Osteoblast (primary cell): ENCODE data around the gene SERTAD3. TPM values are rescaled to one million over a fixed set of nuclear protein-coding genes. Genes with fewer than 3 reads are reported as not detected.

Experiments used
- DNase-seq: peaks from one replicate; pipeline ENCODE4 v3.0.0; 2011; ENCODE audit warnings: low spot score, mixed read lengths; ENCODE audit not compliant: insufficient read length; ENCODE audit errors: missing footprints
- H2AFZ ChIP-seq: 2 replicates; pipeline ENCODE4 v1.6.0; 2011; ENCODE audit warnings: mild to moderate bottlenecking, low read length
- H3K27ac ChIP-seq: 2 replicates; pipeline ENCODE4 v1.5.1; 2011; ENCODE audit warnings: mild to moderate bottlenecking, low read depth, low read length, moderate library complexity
- H3K27me3 ChIP-seq: 2 replicates; pipeline ENCODE4 v1.6.0; 2012; ENCODE audit warnings: mild to moderate bottlenecking, control low read depth, inconsistent platforms, low read length, moderate library complexity; ENCODE audit not compliant: insufficient read depth
- H3K36me3 ChIP-seq: 2 replicates; pipeline ENCODE4 v1.5.1; 2011; ENCODE audit warnings: mild to moderate bottlenecking, low read length, control low read depth, moderate library complexity; ENCODE audit not compliant: insufficient read depth
- H3K4me1 ChIP-seq: 2 replicates; pipeline ENCODE4 v1.5.1; 2011; ENCODE audit warnings: mild to moderate bottlenecking, low read length, control low read depth, moderate library complexity; ENCODE audit not compliant: insufficient read depth
- H3K4me2 ChIP-seq: 2 replicates; pipeline ENCODE4 v1.6.0; 2011; ENCODE audit warnings: mild to moderate bottlenecking, low read length; ENCODE audit not compliant: insufficient read depth
- H3K4me3 ChIP-seq: fragments of 200-600 bp; sonication (generic); 3 replicates; pipeline ENCODE4 v1.5.1; 2012; ENCODE audit warnings: mild to moderate bottlenecking, low read length, inconsistent platforms; ENCODE audit not compliant: insufficient read depth
- H3K79me2 ChIP-seq: 2 replicates; pipeline ENCODE4 v1.6.0; 2012; ENCODE audit warnings: mild to moderate bottlenecking, low read length, control low read depth, inconsistent platforms; ENCODE audit not compliant: insufficient read depth
- H3K9me3 ChIP-seq: 2 replicates; pipeline ENCODE4 v1.5.1; 2011; ENCODE audit warnings: low read depth, low read length, control low read depth
- H4K20me1 ChIP-seq: 2 replicates; pipeline ENCODE4 v1.6.0; 2012; ENCODE audit warnings: mild to moderate bottlenecking, low read length, control low read depth; ENCODE audit not compliant: insufficient read depth
- CTCF ChIP-seq: IDR thresholded peaks from 2 replicates; pipeline ENCODE4 v1.5.1; 2011; ENCODE audit warnings: mild to moderate bottlenecking, low read depth, low read length, moderate library complexity; ENCODE audit errors: extremely low read depth
- total RNA-seq: library from RNA; depleted of rRNA; stranded (reverse); fragments of >200 nt; gene quantifications from 2 replicates; pipeline ENCODE4 v1.2.3, GENCODE V29; 2012

SERTAD3 gene
- total RNA-seq: 21.2 and 23.5 TPM in 2 replicates

GRCh38 chr19:40444000-40444824, at the start of gene SERTAD3:
SERTAD3 (minus strand) TSS chr19:40444335; CDS start chr19:40442080, 2,255 bp downstream.
- Histone ChIP-seq H3K79me2 (peaks cover 44% of the 10 kb centered on the region), H3K27me3 (no peaks in the 10 kb centered on the region), H4K20me1 (peaks cover 32% of the 10 kb centered on the region), H2AFZ (peak within 1 kb of the TSS; percentile 99), H3K36me3 (peaks cover 26% of the 10 kb centered on the region), H3K4me1 (peaks cover 15% of the 10 kb centered on the region), H3K4me2 (peak within 1 kb of the TSS; percentile 97), H3K9me3 (no peaks in the 10 kb centered on the region), H3K27ac (peak within 1 kb of the TSS; percentile 95), H3K4me3 (peak within 1 kb of the TSS; percentile 100)
- no peak for TF ChIP-seq CTCF
- peak; percentile 99 for DNase-seq

GRCh38 chr19:40493778-40494177, 49.6 kb upstream of the SERTAD3 start:
- Histone ChIP-seq H3K4me3 (no peak overlapping the region), H3K9me3 (no peaks in the 10 kb centered on the region), H3K79me2 (no peaks in the 10 kb centered on the region), H3K4me2 (no peak overlapping the region), H3K27ac (no peak overlapping the region), H3K4me1 (no peaks in the 10 kb centered on the region), H4K20me1 (no peaks in the 10 kb centered on the region), H3K27me3 (peaks cover 5% of the 10 kb centered on the region), H2AFZ (no peak overlapping the region), H3K36me3 (no peaks in the 10 kb centered on the region)
- no peak for TF ChIP-seq CTCF
- DNase-seq: no peak

GRCh38 chr19:40492274-40492673, 48.1 kb upstream of the SERTAD3 start:
- H3K79me2 ChIP-seq: no peaks in the 10 kb centered on the region
- H2AFZ ChIP-seq: no peak overlapping the region
- peaks cover 5% of the 10 kb centered on the region for H3K27me3 ChIP-seq
- no peak overlapping the region for H3K4me3 ChIP-seq
- H3K4me1 ChIP-seq: no peaks in the 10 kb centered on the region
- no peak for TF ChIP-seq CTCF
- H4K20me1 ChIP-seq: no peaks in the 10 kb centered on the region
- no peaks in the 10 kb centered on the region for H3K36me3 ChIP-seq
- H3K4me2 ChIP-seq: no peak overlapping the region
- no peaks in the 10 kb centered on the region for H3K9me3 ChIP-seq
- peak; percentile 56 for DNase-seq
- H3K27ac ChIP-seq: no peak overlapping the region

- Histone ChIP-seq H4K20me1 (no peaks in the 10 kb centered on the region), H3K9me3 (no peaks in the 10 kb centered on the region), H3K27ac (no peak overlapping the region), H3K4me3 (no peak overlapping the region), H3K36me3 (no peaks in the 10 kb centered on the region), H2AFZ (no peak overlapping the region), H3K27me3 (peaks cover 5% of the 10 kb centered on the region), H3K79me2 (no peaks in the 10 kb centered on the region), H3K4me1 (no peaks in the 10 kb centered on the region), H3K4me2 (no peak overlapping the region)
- no peak for TF ChIP-seq CTCF
- no peak for DNase-seq
These were observed 45.7 kb upstream of the SERTAD3 start for GRCh38 chr19:40489882-40490230.
